Panc1 (cell line): ENCODE results near the gene YAP1.

Experiments
- POLR2AphosphoS5 ChIP-seq: IDR thresholded peaks from 2 replicates; pipeline ENCODE4 v1.6.1; 2012; ENCODE audit warnings: mild to moderate bottlenecking, low read depth, low read length, moderate library complexity
- SIN3A ChIP-seq: IDR thresholded peaks from 2 replicates; pipeline ENCODE4 v1.6.1; 2012; ENCODE audit warnings: low read depth, mild to moderate bottlenecking, low read length, moderate library complexity, borderline replicate concordance; ENCODE audit not compliant: insufficient read depth
- TF ChIP-seq, protein P1 (sequence below): fragments of 450-650 bp; IDR thresholded peaks from 2 replicates; pipeline ENCODE4 v1.5.1; 2017; ENCODE audit warnings: mild to moderate bottlenecking
- TF ChIP-seq, protein P2 (sequence below), 2 experiments: IDR thresholded peaks; 2 replicates each; pipeline ENCODE4 v1.6.1; 2011 to 2012; ENCODE audit warnings: low read depth in 2 of 2, control low read depth in 1 of 2, low read length in 1 of 2, mild to moderate bottlenecking in 1 of 2, moderate library complexity in 1 of 2; ENCODE audit not compliant: insufficient read depth in 1 of 2

DNA sequence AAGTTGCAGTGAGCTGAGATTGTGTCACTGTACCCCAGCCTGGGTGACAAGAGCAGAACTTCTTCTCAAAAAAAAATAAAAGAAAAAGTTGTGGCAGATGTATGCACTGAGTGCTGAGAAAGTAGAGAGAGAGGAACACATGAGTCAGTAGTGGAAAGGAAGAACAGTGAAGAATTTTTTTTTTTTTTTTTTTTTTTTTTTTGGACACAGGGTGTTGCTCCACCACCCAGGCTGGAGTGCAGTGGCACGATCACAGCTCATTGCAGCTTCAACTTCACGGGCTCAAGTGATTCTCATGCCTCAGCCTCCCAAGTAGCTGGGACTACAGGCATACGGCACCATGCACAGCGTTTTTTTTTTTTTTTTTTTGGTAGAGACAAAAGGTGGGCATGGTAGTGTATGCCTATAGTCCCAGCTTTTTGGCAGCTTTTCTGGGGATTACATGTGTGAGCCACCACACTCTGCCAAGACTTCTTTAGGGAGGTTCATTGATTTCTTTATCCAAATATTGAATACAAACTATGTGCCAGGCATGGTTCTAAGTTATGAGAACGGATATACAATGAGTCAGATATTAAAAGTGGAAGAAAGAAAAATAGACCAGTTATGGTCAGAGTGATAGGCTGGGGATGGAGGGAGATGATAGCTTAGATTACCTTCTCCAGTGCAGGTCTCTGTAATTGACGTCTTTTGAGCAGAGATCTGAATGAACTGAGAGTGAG is 62.0 kb downstream of the YAP1 start:
- TF ChIP-seq, protein P1, sequence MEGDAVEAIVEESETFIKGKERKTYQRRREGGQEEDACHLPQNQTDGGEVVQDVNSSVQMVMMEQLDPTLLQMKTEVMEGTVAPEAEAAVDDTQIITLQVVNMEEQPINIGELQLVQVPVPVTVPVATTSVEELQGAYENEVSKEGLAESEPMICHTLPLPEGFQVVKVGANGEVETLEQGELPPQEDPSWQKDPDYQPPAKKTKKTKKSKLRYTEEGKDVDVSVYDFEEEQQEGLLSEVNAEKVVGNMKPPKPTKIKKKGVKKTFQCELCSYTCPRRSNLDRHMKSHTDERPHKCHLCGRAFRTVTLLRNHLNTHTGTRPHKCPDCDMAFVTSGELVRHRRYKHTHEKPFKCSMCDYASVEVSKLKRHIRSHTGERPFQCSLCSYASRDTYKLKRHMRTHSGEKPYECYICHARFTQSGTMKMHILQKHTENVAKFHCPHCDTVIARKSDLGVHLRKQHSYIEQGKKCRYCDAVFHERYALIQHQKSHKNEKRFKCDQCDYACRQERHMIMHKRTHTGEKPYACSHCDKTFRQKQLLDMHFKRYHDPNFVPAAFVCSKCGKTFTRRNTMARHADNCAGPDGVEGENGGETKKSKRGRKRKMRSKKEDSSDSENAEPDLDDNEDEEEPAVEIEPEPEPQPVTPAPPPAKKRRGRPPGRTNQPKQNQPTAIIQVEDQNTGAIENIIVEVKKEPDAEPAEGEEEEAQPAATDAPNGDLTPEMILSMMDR, result no peak
- TF ChIP-seq, protein P2, sequence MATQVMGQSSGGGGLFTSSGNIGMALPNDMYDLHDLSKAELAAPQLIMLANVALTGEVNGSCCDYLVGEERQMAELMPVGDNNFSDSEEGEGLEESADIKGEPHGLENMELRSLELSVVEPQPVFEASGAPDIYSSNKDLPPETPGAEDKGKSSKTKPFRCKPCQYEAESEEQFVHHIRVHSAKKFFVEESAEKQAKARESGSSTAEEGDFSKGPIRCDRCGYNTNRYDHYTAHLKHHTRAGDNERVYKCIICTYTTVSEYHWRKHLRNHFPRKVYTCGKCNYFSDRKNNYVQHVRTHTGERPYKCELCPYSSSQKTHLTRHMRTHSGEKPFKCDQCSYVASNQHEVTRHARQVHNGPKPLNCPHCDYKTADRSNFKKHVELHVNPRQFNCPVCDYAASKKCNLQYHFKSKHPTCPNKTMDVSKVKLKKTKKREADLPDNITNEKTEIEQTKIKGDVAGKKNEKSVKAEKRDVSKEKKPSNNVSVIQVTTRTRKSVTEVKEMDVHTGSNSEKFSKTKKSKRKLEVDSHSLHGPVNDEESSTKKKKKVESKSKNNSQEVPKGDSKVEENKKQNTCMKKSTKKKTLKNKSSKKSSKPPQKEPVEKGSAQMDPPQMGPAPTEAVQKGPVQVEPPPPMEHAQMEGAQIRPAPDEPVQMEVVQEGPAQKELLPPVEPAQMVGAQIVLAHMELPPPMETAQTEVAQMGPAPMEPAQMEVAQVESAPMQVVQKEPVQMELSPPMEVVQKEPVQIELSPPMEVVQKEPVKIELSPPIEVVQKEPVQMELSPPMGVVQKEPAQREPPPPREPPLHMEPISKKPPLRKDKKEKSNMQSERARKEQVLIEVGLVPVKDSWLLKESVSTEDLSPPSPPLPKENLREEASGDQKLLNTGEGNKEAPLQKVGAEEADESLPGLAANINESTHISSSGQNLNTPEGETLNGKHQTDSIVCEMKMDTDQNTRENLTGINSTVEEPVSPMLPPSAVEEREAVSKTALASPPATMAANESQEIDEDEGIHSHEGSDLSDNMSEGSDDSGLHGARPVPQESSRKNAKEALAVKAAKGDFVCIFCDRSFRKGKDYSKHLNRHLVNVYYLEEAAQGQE (IDR thresholded peaks at IDR 0.05; ENCODE audit: insufficient read depth in 1 of 2, low read depth in 2 of 2, low read length in 1 of 2), result no peak
- TF ChIP-seq POLR2AphosphoS5, result no peak
- TF ChIP-seq SIN3A, result no peak
